GM18909 (cell line): ENCODE results near the gene ADGRV1.
A peak's percentile ranks its signal among the peaks of the same experiment; 100 is the strongest.
"Not testable (repeated sequence)": the region's sequence is repeated elsewhere in the genome, so short reads cannot be mapped to it uniquely, and the experiment has no call there.

ENCODE experiments used
- ATAC-seq: cut with Tn5 transposase; IDR thresholded peaks from one replicate; pipeline ENCODE4 v1.9.1; 2021; ENCODE audit warnings: mild to moderate bottlenecking; ENCODE audit not compliant: unreplicated experiment, poor library complexity

Gene ADGRV1

GRCh38 chr5:90802474-90803317 is 244.1 kb downstream of the ADGRV1 start:
- peak; percentile 93 for ATAC-seq

- ATAC-seq, result no peak
Observed at GRCh38 chr5:90803381-90803780, 244.8 kb downstream of the ADGRV1 start.

GRCh38 chr5:90803876-90804275 is 245.3 kb downstream of the ADGRV1 start:
- ATAC-seq, result no peak

- no peak for ATAC-seq
Observed at GRCh38 chr5:90807496-90807895, 248.9 kb downstream of the ADGRV1 start.

- no peak for ATAC-seq
Observed at GRCh38 chr5:90809311-90810056, 250.9 kb downstream of the ADGRV1 start.

GRCh38 chr5:90810211-90810610 is 251.6 kb downstream of the ADGRV1 start:
- ATAC-seq, result no peak

GRCh38 chr5:90813392-90813791 is 254.8 kb downstream of the ADGRV1 start:
- ATAC-seq, result no peak

GRCh38 chr5:90822062-90822461 is 263.5 kb downstream of the ADGRV1 start:
- not testable (repeated sequence) for ATAC-seq

- ATAC-seq, result no peak
Observed at GRCh38 chr5:90824436-90824835, 265.8 kb downstream of the ADGRV1 start.

GRCh38 chr5:90830058-90830457 is 271.5 kb downstream of the ADGRV1 start:
- no peak for ATAC-seq

- no peak for ATAC-seq
Observed at GRCh38 chr5:90833753-90834152, 275.2 kb downstream of the ADGRV1 start.

- ATAC-seq, result no peak
Observed at GRCh38 chr5:90834711-90835110, 276.1 kb downstream of the ADGRV1 start.

GRCh38 chr5:90843443-90843842 is 284.8 kb downstream of the ADGRV1 start:
- peak; percentile 66 for ATAC-seq

- ATAC-seq, result no peak
Observed at GRCh38 chr5:90844931-90845330, 286.3 kb downstream of the ADGRV1 start.

GRCh38 chr5:90845723-90846554 is 287.3 kb downstream of the ADGRV1 start:
- ATAC-seq, result no peak

- not testable (repeated sequence) for ATAC-seq
Observed at GRCh38 chr5:90847606-90848005, 289.0 kb downstream of the ADGRV1 start.

GRCh38 chr5:90849939-90850338 is 291.3 kb downstream of the ADGRV1 start:
- ATAC-seq, result no peak

- ATAC-seq, result no peak
Observed at GRCh38 chr5:90852531-90852930, 293.9 kb downstream of the ADGRV1 start.

- no peak for ATAC-seq
Observed at GRCh38 chr5:90853750-90854149, 295.2 kb downstream of the ADGRV1 start.

GRCh38 chr5:90854169-90854568 is 295.6 kb downstream of the ADGRV1 start:
- ATAC-seq, result no peak
